HG03025 (cell line): ENCODE data around the gene DEAF1.
"Not testable (repeated sequence)": the region's sequence is repeated elsewhere in the genome, so short reads cannot be mapped to it uniquely, and the experiment has no call there.

Source experiments
- ATAC-seq: cut with Tn5 transposase; IDR thresholded peaks from one replicate; pipeline ENCODE4 v1.9.1; 2021; ENCODE audit warnings: mild to moderate bottlenecking, moderate library complexity; ENCODE audit not compliant: unreplicated experiment, low FRiP score

The DEAF1 gene, protein sequence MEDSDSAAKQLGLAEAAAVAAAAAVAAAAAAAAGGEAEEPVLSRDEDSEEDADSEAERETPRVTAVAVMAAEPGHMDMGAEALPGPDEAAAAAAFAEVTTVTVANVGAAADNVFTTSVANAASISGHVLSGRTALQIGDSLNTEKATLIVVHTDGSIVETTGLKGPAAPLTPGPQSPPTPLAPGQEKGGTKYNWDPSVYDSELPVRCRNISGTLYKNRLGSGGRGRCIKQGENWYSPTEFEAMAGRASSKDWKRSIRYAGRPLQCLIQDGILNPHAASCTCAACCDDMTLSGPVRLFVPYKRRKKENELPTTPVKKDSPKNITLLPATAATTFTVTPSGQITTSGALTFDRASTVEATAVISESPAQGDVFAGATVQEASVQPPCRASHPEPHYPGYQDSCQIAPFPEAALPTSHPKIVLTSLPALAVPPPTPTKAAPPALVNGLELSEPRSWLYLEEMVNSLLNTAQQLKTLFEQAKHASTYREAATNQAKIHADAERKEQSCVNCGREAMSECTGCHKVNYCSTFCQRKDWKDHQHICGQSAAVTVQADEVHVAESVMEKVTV

DNA sequence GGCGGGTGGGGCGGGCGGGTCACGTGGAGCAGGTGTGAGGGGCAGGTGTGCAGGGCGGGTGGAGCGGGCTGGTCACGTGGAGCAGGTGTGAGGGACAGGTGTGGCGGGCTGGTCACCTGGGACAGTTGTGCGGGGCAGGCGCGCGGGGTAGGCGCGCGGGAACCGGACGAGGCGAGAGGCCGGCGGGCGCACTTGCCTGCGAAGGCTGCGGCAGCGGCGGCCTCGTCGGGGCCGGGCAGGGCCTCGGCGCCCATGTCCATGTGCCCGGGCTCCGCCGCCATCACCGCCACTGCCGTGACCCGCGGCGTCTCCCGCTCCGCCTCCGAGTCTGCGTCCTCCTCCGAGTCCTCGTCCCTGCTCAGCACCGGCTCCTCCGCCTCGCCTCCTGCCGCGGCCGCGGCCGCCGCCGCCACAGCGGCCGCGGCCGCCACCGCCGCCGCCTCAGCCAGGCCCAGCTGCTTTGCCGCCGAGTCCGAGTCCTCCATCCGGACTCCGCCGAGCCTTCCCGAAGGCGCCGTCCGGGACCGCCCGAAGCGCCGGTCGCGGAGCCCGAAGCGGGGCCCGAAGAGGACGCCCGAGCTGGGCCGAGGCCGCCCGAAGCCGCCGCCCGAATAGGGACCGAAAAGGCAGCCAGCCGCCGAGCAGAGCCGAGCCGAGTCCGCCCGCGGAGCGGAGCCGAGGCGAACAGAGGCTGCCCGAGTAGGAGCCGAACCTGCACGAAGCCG, at the start of gene DEAF1:
DEAF1 (minus strand) TSS at position 660 of the 725 bp plus-strand sequence; CDS start at position 485, 175 bp downstream.
- no peak for ATAC-seq

DNA sequence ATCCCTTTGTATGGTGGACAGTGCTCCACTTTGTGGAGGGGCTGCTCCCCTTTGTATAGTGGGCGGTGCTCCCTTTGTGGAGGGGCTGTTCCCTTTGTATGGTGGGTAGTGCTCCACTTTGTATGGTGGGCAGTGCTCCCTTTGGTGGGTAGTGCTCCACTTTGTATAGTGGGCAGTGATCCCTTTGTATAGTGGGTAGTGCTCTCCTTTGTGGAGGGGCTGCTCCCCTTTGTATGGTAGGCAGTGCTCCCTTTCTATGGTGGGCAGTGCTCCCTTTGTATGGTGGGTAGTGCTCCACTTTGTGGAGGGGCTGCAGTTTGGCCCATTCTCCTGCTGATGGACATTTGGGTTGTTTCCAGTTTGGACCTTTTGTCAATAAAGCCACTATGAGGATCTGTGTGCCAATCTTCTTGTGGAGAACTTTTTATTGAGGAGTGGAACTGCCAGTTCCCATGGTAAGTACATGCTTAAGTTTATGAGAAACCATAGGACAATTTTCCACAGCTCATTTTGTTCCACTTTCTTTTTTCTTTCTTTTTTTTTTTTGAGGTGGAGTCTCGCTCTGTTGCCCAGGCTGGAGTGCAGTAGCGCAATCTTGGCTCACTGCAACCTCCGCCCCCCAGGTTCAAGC, 47.7 kb upstream of the DEAF1 start:
- no peak for ATAC-seq

DNA sequence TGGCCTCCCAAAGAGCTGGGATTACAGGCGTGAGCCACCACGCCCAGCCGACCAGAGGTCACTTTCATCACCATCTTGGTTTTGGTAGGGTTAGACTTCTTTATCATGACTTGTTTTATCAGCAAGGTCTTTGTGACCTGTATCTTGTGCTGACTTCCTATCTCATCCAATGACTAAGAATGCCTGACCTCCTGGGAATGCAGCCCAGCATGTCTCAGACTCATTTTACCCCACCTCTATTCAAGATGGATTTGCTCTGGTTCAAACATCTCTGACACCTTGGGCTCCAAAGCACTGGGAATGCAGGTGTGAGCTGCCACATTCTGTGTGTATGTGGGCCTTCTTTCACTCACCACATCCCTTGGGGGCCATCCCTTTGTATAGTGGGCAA, 47.1 kb upstream of the DEAF1 start:
- no peak for ATAC-seq

DNA sequence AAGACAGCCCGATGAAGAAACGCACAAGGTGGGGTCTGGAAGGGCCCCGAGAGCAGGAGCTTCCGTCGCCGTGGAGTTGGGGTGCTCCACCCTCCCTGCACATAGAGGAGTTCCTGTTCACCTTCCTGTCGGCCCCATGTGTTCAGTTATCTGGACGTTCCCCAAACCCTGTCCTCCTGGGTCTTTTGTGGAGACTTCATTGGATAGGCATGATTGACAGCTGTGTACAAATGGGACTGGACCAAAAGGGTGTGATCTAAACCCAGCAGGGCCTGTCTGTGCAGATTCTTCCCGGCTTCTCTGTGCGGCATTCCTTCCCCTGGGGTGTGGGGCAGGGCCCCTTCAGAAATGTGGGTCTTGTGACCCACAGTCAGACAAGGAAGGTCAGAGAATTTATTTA, 42.9 kb upstream of the DEAF1 start:
- ATAC-seq = not testable (repeated sequence)

DNA sequence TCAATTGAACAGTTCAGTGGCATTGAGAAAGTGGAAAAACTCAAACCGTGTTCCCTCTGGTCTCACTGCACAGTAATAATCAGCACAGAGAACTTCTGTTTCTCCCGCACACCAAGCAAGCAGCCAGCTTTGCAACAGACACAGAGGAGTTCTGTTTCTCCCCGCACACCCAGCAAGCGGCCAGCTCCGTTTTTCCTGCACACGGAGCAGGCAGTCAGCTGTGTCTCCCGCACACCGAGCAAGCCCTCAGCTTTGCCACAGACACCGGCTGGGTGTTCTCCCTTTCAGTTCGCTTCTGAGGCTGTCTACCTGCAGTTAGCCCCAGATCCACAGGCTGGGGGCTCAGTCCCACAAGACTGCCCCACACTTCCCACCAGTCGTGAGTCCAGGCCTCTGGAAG, 42.3 kb upstream of the DEAF1 start:
- no peak for ATAC-seq

DNA sequence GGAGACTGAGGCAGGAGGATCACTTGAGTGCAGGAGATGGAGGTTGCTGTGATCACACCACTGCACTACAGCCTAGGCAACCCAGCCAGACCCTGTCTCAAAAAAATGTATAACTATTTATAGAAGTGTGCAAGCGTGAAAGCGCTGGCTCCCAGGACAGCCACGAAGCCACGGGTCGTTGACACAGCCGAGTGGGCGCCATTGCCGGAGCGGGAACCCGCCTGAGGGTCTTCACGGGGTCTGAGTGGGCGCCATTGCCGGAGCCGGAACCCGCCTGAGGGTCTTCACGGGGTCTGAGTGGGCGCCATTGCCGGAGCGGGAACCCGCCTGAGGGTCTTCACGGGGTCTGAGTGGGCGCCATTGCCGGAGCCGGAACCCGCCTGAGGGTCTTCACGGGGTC, 39.5 kb upstream of the DEAF1 start:
- not testable (repeated sequence) for ATAC-seq

DNA sequence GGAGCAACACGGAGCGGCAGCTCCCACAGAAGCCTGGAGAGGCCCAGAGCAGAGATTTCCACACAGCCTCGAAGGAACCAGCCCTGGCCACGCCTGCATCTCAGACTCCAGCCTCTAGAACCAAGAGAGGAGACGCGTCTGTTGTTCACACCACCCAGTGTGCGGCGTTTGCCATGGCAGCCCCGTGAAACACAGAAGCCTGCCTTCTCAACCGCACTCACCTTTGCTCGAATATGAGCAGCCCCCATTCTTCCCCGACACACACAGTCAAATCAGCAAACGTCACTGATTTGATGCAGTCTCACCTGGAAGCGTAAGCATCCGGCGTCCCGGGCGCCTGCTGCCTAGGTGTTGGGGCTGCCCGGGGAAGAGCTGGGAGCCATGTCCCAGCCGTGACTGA, 38.0 kb upstream of the DEAF1 start:
- no peak for ATAC-seq

DNA sequence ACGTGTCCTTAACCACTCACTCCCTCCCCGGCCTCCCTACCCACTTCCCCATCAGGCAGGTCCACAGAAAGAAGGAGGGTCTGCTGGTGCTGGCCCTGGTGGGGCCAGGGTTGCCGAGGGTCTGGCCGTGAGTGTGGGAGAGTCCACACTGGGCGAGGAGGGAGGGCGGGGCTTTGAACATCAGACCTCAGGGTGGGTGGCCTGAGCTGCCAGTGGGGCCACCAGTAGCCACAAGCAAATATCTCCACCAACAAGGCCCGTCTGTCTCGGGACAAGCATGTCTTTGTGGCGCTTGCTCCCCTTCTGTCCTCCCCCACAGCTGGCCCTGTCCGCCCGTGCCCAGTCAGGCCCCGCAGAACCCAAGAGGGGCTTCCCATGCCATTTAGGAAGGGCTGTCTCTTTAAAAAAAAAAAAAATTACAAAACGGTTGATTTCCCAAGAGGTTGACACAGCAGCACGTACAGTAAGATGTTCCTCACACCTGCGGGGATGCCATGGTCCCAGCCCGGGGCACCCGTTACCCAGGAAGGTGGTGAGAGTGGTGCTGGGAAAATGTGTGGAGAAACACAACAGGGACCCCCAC, 34.6 kb upstream of the DEAF1 start:
- no peak for ATAC-seq

DNA sequence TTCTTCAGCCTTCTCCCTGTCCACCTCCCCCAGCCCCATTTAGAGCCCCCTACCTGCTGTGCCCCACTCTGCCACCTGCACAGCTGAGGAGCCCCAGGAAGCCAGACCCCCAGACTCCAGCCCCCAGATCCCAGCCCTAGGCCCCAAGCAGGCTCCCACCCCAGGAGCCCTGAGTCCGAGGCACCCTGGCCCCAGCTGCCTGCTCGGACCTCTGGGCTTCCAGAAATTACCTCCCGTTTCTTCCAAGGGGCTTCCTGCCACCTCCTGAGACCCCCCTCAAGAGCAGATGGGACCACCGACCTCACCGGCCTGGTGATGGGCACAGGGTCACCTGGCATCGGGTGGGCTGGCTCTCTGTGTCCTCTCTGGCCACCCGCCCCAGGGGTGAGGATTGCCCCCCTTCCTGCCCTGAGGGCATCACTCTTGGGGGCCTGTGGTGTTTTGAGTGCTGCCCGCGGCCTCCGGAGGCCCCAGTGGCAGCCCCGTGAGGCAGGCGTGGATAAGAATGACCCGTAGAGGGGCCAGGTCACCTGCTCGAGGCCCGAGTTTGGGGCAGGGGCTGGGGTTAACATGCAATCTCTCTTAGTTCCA, 34.0 kb upstream of the DEAF1 start:
- no peak for ATAC-seq

DNA sequence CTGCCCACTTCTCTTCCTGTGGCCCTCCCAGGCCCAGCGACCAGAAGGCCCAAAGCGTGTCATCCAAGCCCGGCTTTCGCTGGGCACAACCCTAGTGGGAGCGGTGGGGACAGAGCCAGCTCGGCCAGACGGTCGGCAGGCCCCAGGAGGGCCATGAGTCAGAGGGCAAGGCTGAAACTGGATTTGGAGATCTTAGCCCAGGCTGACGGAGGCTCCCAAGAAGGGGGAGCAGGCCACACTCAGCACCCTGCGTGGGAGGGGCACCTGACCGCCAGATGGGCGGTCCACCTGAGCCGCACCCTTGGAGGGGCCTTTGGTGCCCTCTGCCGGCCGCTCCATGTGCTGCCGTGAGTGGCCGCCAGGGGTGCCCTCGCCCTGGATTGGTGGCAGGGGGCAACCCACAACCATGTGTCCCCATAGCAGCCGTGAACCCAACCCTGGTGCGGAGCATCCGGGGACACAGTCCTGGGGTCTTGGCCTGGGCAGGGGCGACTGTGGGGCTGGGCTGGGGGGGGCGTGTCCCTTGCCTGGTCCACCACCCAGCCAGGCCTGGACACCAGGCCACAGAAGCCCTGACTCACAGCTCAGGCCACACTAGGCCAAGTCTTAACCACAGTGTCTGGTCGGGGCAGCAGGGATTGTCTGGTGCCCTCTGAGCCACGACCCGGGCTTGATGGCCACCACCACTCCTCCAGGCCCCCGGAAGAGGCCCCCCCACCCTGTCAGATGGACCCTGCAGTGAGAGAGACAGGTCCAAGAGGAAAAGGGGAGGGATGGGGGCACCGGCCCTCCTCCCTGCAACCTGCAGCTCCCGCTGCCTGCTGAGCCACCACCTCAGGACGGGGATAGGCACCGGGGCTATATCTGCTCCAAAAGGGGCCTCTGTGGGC, 33.1 kb upstream of the DEAF1 start:
- no peak for ATAC-seq

DNA sequence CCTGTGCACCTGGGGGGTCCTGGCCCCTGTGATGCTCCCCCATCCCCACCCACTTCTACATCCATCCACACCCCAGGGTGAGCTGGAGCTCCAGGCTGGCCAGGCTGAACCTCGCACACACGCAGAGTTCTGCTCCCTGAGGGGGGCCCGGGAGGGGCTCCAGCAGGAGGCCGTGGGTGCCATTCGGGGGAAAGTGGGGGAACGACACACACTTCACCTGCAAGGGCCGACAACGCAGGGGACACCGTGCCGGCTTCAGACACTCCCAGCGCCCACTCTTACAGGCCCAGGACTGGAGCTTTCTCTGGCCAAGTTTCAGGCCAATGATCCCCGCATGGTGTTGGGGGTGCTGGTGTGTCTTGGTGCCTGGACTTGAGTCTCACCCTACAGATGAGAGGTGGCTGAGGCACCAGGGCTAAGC, 32.3 kb upstream of the DEAF1 start:
- ATAC-seq = no peak

DNA sequence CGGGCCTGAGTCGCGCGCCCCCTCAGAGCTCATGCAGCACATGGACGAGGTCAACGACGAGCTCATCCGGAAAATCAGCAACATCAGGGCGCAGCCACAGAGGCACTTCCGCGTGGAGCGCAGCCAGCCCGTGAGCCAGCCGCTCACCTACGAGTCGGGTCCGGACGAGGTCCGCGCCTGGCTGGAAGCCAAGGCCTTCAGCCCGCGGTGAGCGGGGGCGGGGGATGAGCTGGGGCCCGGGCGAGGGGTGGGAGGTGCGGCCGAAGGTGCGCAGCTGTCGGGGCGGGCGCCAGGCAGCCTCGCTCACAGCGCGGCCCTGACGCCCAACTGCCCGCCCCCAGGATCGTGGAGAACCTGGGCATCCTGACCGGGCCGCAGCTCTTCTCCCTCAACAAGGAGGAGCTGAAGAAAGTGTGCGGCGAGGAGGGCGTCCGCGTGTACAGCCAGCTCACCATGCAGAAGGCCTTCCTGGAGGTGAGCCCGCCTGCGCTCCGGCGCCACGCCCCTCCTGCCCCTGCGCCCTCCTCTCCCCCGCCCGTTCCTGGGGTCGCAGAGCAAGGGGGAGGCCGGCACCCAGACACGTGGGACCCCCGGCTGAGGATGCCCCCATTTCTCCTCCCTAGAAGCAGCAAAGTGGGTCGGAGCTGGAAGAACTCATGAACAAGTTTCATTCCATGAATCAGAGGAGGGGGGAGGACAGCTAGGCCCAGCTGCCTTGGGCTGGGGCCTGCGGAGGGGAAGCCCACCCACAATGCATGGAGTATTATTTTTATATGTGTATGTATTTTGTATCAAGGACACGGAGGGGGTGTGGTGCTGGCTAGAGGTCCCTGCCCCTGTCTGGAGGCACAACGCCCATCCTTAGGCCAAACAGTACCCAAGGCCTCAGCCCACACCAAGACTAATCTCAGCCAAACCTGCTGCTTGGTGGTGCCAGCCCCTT, 31.5 kb upstream of the DEAF1 start:
- no peak for ATAC-seq

DNA sequence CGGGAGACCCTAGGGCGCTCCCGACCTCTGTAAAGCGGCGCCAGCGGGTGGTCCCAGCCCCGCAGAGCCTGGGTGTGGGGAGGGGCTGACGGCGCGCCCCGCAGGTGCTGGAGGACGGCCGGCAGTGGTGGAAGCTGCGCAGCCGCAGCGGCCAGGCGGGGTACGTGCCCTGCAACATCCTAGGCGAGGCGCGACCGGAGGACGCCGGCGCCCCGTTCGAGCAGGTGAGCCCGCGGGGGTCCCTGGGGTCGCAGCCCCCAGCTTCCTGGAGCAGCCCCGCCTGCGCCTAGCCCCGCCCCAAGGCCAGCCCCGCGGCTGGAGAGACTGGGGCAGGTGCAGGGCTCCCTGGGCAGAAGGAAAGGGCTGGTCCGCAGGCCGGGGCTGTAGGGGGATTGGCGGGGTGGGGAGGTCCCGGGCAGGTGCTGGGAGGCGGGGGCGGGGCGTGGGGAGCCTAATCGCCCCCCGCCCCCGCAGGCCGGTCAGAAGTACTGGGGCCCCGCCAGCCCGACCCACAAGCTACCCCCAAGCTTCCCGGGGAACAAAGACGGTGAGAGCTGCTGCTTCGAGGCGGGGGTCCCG, 30.7 kb upstream of the DEAF1 start:
- ATAC-seq = no peak

DNA sequence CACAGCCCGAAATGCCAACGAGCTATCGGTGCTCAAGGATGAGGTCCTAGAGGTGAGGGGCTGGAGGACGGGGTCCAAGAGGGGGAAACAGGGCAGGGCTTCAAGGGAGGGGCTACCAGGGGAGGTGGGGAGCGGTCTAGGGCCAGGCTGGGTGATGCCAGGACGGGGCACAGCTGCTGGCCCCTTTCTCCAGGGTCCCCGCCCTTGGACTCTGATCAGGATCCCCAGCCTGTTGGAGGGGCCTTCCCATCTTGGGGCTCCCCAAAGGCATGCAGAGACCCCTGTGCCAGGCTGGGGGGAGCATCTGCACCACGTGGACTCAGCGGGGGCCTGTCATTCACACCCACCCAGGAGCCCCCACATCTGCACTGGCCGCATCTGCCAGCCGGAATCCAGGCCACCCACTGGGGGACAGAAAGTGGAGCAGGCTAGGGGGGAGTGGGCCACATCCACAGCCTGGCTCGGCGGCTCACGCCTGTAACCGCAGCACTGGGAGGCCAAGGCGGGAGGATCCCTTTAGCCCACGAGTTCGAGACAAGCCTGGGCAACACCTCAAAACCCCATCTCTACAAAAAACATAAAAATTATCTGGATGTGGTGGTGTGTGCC, 29.9 kb upstream of the DEAF1 start:
- ATAC-seq = no peak

DNA sequence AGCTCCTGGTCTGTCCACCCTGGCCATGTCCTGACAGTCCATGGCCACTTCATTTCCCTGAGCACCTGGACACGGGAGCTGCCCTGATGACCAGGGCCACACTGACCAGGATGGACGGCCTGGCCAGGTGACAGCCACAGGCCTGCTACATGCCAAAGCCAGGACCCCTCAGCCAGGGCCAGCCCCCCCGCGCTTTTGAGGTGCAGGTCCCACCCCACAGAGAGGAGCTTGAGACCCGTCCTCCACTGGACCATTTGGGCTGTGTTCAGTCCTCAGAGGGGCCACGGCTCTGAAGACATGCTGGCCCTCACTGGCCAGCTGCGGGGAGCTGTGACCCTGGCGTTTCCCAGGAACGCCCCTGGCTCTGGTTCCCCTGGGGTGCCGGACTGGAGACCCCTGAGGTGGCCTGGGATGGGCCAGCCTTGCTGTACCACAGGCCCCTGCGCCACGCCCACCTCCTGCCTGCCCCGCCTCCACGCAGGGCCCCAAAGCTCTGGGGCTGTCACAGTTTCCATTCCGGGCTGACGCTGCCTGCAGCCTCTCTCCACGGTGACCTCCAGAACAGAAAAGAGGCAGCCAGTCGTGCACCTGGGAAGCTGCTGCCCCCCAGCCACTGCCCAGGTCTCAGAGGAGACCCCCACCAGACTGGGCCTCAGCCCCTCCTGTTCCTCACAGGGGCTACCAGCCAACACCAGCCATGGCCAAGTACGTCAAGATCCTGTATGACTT, 29.2 kb upstream of the DEAF1 start:
- ATAC-seq = no peak

DNA sequence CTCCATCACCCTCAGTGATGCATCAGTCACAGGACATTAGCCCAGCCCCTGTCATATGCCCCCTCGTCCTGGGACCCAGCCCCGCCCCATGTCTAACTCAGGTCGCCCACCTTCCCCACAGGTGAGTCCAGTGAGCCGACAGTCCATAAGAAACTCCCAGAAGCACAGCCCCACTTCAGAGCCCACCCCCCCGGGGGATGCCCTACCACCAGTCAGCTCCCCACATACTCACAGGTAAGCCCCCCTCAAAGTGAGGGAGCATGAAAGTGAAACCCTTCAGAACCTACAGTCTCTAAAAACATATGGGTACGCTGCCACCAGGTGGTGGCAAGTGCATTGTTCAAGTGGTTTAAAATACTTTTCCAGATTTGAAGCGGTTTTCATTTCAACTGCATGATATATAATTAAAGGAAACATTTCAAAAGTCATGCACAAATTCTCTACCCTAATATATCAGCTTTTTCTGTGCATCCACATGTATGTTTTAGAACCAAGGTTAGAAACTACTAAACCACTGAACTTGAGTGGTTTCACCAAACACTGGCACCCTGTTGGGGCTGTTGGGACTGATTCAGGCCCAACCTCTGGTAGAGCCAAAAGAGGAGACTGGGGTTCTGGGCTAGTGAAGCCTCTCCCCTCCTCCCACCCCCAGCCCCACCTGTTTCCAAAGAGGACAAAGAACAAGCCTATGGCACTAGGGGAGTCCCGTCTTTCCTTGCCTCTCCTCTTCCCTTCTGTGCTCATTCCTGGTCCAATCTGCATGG, 28.3 kb upstream of the DEAF1 start:
- ATAC-seq = no peak
